AG10803 (cell line): Measurements from ENCODE around the gene SIGLEC14.
"Not testable (repeated sequence)": the region's sequence is repeated elsewhere in the genome, so short reads cannot be mapped to it uniquely, and the experiment has no call there.

Source experiments
- DNase-seq: peaks from one replicate; pipeline ENCODE4 v3.0.0; 2010; ENCODE audit warnings: low read depth
- H3K4me3 ChIP-seq: 2 replicates; pipeline ENCODE4 v1.5.1; 2011; ENCODE audit warnings: mild to moderate bottlenecking, low read length, control low read depth
- CTCF ChIP-seq: conservative IDR thresholded peaks from 2 replicates; pipeline ENCODE4 v1.5.1; 2011; ENCODE audit warnings: mild to moderate bottlenecking, low read length, control low read depth, inconsistent platforms

Gene SIGLEC14

GRCh38 chr19:51637362-51637978 is 9.2 kb downstream of the SIGLEC14 start:
- no peak overlapping the region for H3K4me3 ChIP-seq
- peak; percentile 47 for TF ChIP-seq CTCF
- no peak for DNase-seq

- TF ChIP-seq CTCF, result no peak
- DNase-seq, result no peak
- no peak overlapping the region for H3K4me3 ChIP-seq
Measured at GRCh38 chr19:51632126-51632525, 14.5 kb downstream of the SIGLEC14 start.

- DNase-seq, H3K4me3 ChIP-seq: not testable (repeated sequence)
Measured at GRCh38 chr19:51630315-51630714, 16.3 kb downstream of the SIGLEC14 start, which contains the start of gene SIGLEC5. Gene SIGLEC5, minus strand, starts transcription at chr19:51630401. Its CDS starts 66 bp downstream, at chr19:51630335.

- H3K4me3 ChIP-seq, result no peak overlapping the region
- DNase-seq, result no peak
- TF ChIP-seq CTCF, result no peak
Measured at GRCh38 chr19:51628153-51628939, 18.3 kb downstream of the SIGLEC14 start.

GRCh38 chr19:51627491-51628138 is 19.0 kb downstream of the SIGLEC14 start:
- H3K4me3 ChIP-seq, result no peak overlapping the region
- TF ChIP-seq CTCF, result no peak
- no peak for DNase-seq

GRCh38 chr19:51626675-51627074 is 19.9 kb downstream of the SIGLEC14 start:
- no peak overlapping the region for H3K4me3 ChIP-seq
- TF ChIP-seq CTCF, result no peak
- DNase-seq, result no peak

GRCh38 chr19:51621178-51621577 is 25.4 kb downstream of the SIGLEC14 start:
- no peak for TF ChIP-seq CTCF

More at GRCh38 chr19:51621178-51621577, 25.4 kb downstream of the SIGLEC14 start:
- DNase-seq, result no peak
- H3K4me3 ChIP-seq, result no peak overlapping the region
